NCI-H2107 treated with DMSO at 0.1 percent for 48 hours (cell line): ENCODE data around the gene ZBTB42.

Source experiments
- DNase-seq: peaks from one replicate; lab custom pipeline; 2025; ENCODE audit not compliant: unreplicated experiment; lab: John Stamatoyannopoulos, UW

The ZBTB42 gene

GRCh38 chr14:104800771-104801519, at the start of gene ZBTB42:
ZBTB42 (plus strand) TSS chr14:104801101; CDS start chr14:104801198, 97 bp downstream.
- DNase-seq, result no peak

- DNase-seq, result no peak
These were observed 49.1 kb upstream of the ZBTB42 start for GRCh38 chr14:104751539-104752422.

- DNase-seq, result no peak
These were observed 48.5 kb upstream of the ZBTB42 start for GRCh38 chr14:104752423-104752734.

- DNase-seq, result peak; percentile 99
These were observed 48.0 kb upstream of the ZBTB42 start, which contains the start of gene SIVA1 for GRCh38 chr14:104752735-104753527. SIVA1 (plus strand) TSS chr14:104753147; CDS start chr14:104753202, 55 bp downstream.

GRCh38 chr14:104753528-104754212, 47.2 kb upstream of the ZBTB42 start:
- DNase-seq, result no peak

GRCh38 chr14:104754213-104754851, 46.6 kb upstream of the ZBTB42 start:
- no peak for DNase-seq

GRCh38 chr14:104755621-104756020, 45.3 kb upstream of the ZBTB42 start:
- no peak for DNase-seq

- DNase-seq, result no peak
These were observed 44.2 kb upstream of the ZBTB42 start for GRCh38 chr14:104756477-104757237.

GRCh38 chr14:104757238-104757585, 43.7 kb upstream of the ZBTB42 start:
- no peak for DNase-seq

GRCh38 chr14:104757681-104758392, 43.1 kb upstream of the ZBTB42 start:
- DNase-seq, result no peak

- DNase-seq, result no peak
These were observed 41.6 kb upstream of the ZBTB42 start for GRCh38 chr14:104758981-104759969.

GRCh38 chr14:104765517-104765916, 35.4 kb upstream of the ZBTB42 start:
- DNase-seq, result no peak

GRCh38 chr14:104766256-104766862, 34.5 kb upstream of the ZBTB42 start:
- no peak for DNase-seq

GRCh38 chr14:104766863-104767633, 33.9 kb upstream of the ZBTB42 start:
- DNase-seq, result no peak

GRCh38 chr14:104767634-104767918, 33.3 kb upstream of the ZBTB42 start:
- no peak for DNase-seq

GRCh38 chr14:104768437-104769323, 32.2 kb upstream of the ZBTB42 start:
- DNase-seq, result peak; percentile 44
